Transverse colon (tissue), 4 donors: ENCODE data around the gene SMARCE1.

ENCODE experiments used
- CTCF ChIP-seq, 5 experiments: fragments of 200-600 bp in 3 of 5; fragments of 450-650 bp in 2 of 5; sonication (generic) in 3 of 5; IDR thresholded peaks; 1 replicate in 2 of 5; 2 replicates in 3 of 5; pipeline ENCODE4 v1.5.1; 2016 to 2017; ENCODE audit warnings: antibody characterized with exemption in 5 of 5, inconsistent platforms in 3 of 5, mild to moderate bottlenecking in 2 of 5, moderate library complexity in 1 of 5
- EP300 ChIP-seq: sonication (generic); formaldehyde crosslinking; IDR thresholded peaks from one replicate; pipeline ENCODE4 v1.6.1; 2017; ENCODE audit warnings: antibody characterized with exemption, low read depth
- POLR2A ChIP-seq: fragments of 450-650 bp; IDR thresholded peaks from one replicate; pipeline ENCODE4 v1.6.1; 2016; ENCODE audit warnings: antibody characterized with exemption, mild to moderate bottlenecking, moderate library complexity
- POLR2AphosphoS5 ChIP-seq, 3 donors: sonication (generic); formaldehyde crosslinking; IDR thresholded peaks; one replicate each; pipeline ENCODE4 v1.6.1; 2016; ENCODE audit warnings: antibody characterized with exemption in 3 of 3

- TF ChIP-seq POLR2A (no peak), CTCF (IDR thresholded peaks at IDR 0.05) (no peak), POLR2AphosphoS5 (IDR thresholded peaks at IDR 0.05) (no peak), EP300 (no peak)
These were observed 17.1 kb upstream of the SMARCE1 start, which contains the start of gene KRT222 for GRCh38 chr17:40664582-40665333.
